AG10803 (cell line): ENCODE results near the gene SBK2.

ENCODE experiments used
- DNase-seq: peaks from one replicate; pipeline ENCODE4 v3.0.0; 2010; ENCODE audit warnings: low read depth
- H3K4me3 ChIP-seq: 2 replicates; pipeline ENCODE4 v1.5.1; 2011; ENCODE audit warnings: mild to moderate bottlenecking, low read length, control low read depth
- TF ChIP-seq, protein P1 (sequence below): conservative IDR thresholded peaks from 2 replicates; pipeline ENCODE4 v1.5.1; 2011; ENCODE audit warnings: mild to moderate bottlenecking, low read length, control low read depth, inconsistent platforms

SBK2 gene

GRCh38 chr19:55479045-55479444 is 57.9 kb downstream of the SBK2 start:
- no peak overlapping the region for H3K4me3 ChIP-seq
- DNase-seq: no peak
- TF ChIP-seq, protein P1, sequence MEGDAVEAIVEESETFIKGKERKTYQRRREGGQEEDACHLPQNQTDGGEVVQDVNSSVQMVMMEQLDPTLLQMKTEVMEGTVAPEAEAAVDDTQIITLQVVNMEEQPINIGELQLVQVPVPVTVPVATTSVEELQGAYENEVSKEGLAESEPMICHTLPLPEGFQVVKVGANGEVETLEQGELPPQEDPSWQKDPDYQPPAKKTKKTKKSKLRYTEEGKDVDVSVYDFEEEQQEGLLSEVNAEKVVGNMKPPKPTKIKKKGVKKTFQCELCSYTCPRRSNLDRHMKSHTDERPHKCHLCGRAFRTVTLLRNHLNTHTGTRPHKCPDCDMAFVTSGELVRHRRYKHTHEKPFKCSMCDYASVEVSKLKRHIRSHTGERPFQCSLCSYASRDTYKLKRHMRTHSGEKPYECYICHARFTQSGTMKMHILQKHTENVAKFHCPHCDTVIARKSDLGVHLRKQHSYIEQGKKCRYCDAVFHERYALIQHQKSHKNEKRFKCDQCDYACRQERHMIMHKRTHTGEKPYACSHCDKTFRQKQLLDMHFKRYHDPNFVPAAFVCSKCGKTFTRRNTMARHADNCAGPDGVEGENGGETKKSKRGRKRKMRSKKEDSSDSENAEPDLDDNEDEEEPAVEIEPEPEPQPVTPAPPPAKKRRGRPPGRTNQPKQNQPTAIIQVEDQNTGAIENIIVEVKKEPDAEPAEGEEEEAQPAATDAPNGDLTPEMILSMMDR: no peak
